A549 (cell line): ENCODE data around the gene CYB561D1. TPM values are rescaled to one million over a fixed set of nuclear protein-coding genes. Genes with fewer than 3 reads are reported as not detected.

Experiments used
- polyA plus RNA-seq, 4 experiments: library from polyadenylated mRNA; depleted of rRNA in 3 of 4; stranded (reverse); fragments of >200 nt; fragmentation: RNase III in 1 of 4; extraction: RNeasy Plus Mini Kit Qiagen cat#74134 plus additional on column Dnase treatment in 1 of 4; gene quantifications; 2 replicates in 3 of 4; 3 replicates in 1 of 4; pipeline ENCODE4 v1.2.3, GENCODE V29; 2011 to 2017

CYB561D1 gene
- polyA plus RNA-seq, 2 of the 4 experiments (the other 2 are of a cell fraction) = 4.0 to 5.2 TPM

Other genes starting within 250 kb of the CYB561D1 start
- gene CELSR2, start 244.6 kb upstream of the CYB561D1 start, polyA plus RNA-seq (2011; rRNA removed) = 2.5 and 4.9 TPM in 2 replicates
- 5.6 to 5.9 TPM (median 5.6 TPM) in 3 replicates for gene CELSR2, start 244.6 kb upstream of the CYB561D1 start, polyA plus RNA-seq (2017; fragmentation: RNase III; extraction: RNeasy Plus Mini Kit Qiagen cat#74134 plus additional on column Dnase treatment)
- gene PSRC1, start 210.9 kb upstream of the CYB561D1 start, polyA plus RNA-seq (2011; rRNA removed) = 13.7 and 15.3 TPM in 2 replicates
- gene PSRC1, start 210.9 kb upstream of the CYB561D1 start, polyA plus RNA-seq (2017; fragmentation: RNase III; extraction: RNeasy Plus Mini Kit Qiagen cat#74134 plus additional on column Dnase treatment) = 20.0 to 23.2 TPM (median 21.5 TPM) in 3 replicates
- gene MYBPHL, start 187.1 kb upstream of the CYB561D1 start, polyA plus RNA-seq (2011; rRNA removed) = not detected in 2 replicates
- gene MYBPHL, start 187.1 kb upstream of the CYB561D1 start, polyA plus RNA-seq (2017; fragmentation: RNase III; extraction: RNeasy Plus Mini Kit Qiagen cat#74134 plus additional on column Dnase treatment) = not detected in 3 replicates
- gene SORT1, start 96.2 kb upstream of the CYB561D1 start, polyA plus RNA-seq (2011; rRNA removed) = 13.8 and 14.7 TPM in 2 replicates
- gene SORT1, start 96.2 kb upstream of the CYB561D1 start, polyA plus RNA-seq (2017; fragmentation: RNase III; extraction: RNeasy Plus Mini Kit Qiagen cat#74134 plus additional on column Dnase treatment) = 5.0 to 6.7 TPM (median 6.0 TPM) in 3 replicates
- gene PSMA5, start 67.6 kb upstream of the CYB561D1 start, polyA plus RNA-seq (2011; rRNA removed) = 140 and 147 TPM in 2 replicates
- 92.7 to 99.6 TPM (median 93.7 TPM) in 3 replicates for gene PSMA5, start 67.6 kb upstream of the CYB561D1 start, polyA plus RNA-seq (2017; fragmentation: RNase III; extraction: RNeasy Plus Mini Kit Qiagen cat#74134 plus additional on column Dnase treatment)
- 0.04 and 0.08 TPM in 2 replicates for gene SYPL2, start 27.5 kb upstream of the CYB561D1 start, polyA plus RNA-seq (2011; rRNA removed)
- 0.03 to 0.05 TPM (median 0.05 TPM) in 3 replicates for gene SYPL2, start 27.5 kb upstream of the CYB561D1 start, polyA plus RNA-seq (2017; fragmentation: RNase III; extraction: RNeasy Plus Mini Kit Qiagen cat#74134 plus additional on column Dnase treatment)
- gene ATXN7L2, start 10.2 kb upstream of the CYB561D1 start, polyA plus RNA-seq (2011; rRNA removed) = 0.97 and 1.2 TPM in 2 replicates
- gene ATXN7L2, start 10.2 kb upstream of the CYB561D1 start, polyA plus RNA-seq (2017; fragmentation: RNase III; extraction: RNeasy Plus Mini Kit Qiagen cat#74134 plus additional on column Dnase treatment) = 2.0 to 2.2 TPM (median 2.1 TPM) in 3 replicates
- gene AMIGO1, start 15.6 kb downstream of the CYB561D1 start, polyA plus RNA-seq (2011; rRNA removed) = 0.43 and 0.85 TPM in 2 replicates
- gene AMIGO1, start 15.6 kb downstream of the CYB561D1 start, polyA plus RNA-seq (2017; fragmentation: RNase III; extraction: RNeasy Plus Mini Kit Qiagen cat#74134 plus additional on column Dnase treatment) = 1.1 to 1.3 TPM (median 1.2 TPM) in 3 replicates
- gene GPR61, start 45.8 kb downstream of the CYB561D1 start, polyA plus RNA-seq (2011; rRNA removed) = 0.14 TPM in 1 of 2 replicates, not detected in the other
- not detected in 3 replicates for gene GPR61, start 45.8 kb downstream of the CYB561D1 start, polyA plus RNA-seq (2017; fragmentation: RNase III; extraction: RNeasy Plus Mini Kit Qiagen cat#74134 plus additional on column Dnase treatment)
- gene GNAI3, start 54.5 kb downstream of the CYB561D1 start, polyA plus RNA-seq (2011; rRNA removed) = 6.1 and 8.7 TPM in 2 replicates
- 5.3 to 5.6 TPM (median 5.6 TPM) in 3 replicates for gene GNAI3, start 54.5 kb downstream of the CYB561D1 start, polyA plus RNA-seq (2017; fragmentation: RNase III; extraction: RNeasy Plus Mini Kit Qiagen cat#74134 plus additional on column Dnase treatment)
- 0.16 and 0.20 TPM in 2 replicates for gene GNAT2, start 125.5 kb downstream of the CYB561D1 start, polyA plus RNA-seq (2011; rRNA removed)
- 0.25 TPM in 1 of 3 replicates, not detected in the others for gene GNAT2, start 125.5 kb downstream of the CYB561D1 start, polyA plus RNA-seq (2017; fragmentation: RNase III; extraction: RNeasy Plus Mini Kit Qiagen cat#74134 plus additional on column Dnase treatment)
- 19.3 and 31.5 TPM in 2 replicates for gene AMPD2, start 125.7 kb downstream of the CYB561D1 start, polyA plus RNA-seq (2011; rRNA removed)
- 39.4 to 51.7 TPM (median 47.2 TPM) in 3 replicates for gene AMPD2, start 125.7 kb downstream of the CYB561D1 start, polyA plus RNA-seq (2017; fragmentation: RNase III; extraction: RNeasy Plus Mini Kit Qiagen cat#74134 plus additional on column Dnase treatment)
- 17.2 and 21.7 TPM in 2 replicates for gene GSTM4, start 162.0 kb downstream of the CYB561D1 start, polyA plus RNA-seq (2011; rRNA removed)
- 13.0 to 14.3 TPM (median 13.6 TPM) in 3 replicates for gene GSTM4, start 162.0 kb downstream of the CYB561D1 start, polyA plus RNA-seq (2017; fragmentation: RNase III; extraction: RNeasy Plus Mini Kit Qiagen cat#74134 plus additional on column Dnase treatment)
- gene GSTM2, start 174.0 kb downstream of the CYB561D1 start, polyA plus RNA-seq (2011; rRNA removed) = 4.8 and 6.0 TPM in 2 replicates
- gene GSTM2, start 174.0 kb downstream of the CYB561D1 start, polyA plus RNA-seq (2017; fragmentation: RNase III; extraction: RNeasy Plus Mini Kit Qiagen cat#74134 plus additional on column Dnase treatment) = 5.3 to 7.2 TPM (median 6.5 TPM) in 3 replicates
- gene GSTM1, start 193.7 kb downstream of the CYB561D1 start, polyA plus RNA-seq (2011; rRNA removed) = 0.22 TPM in 1 of 2 replicates, not detected in the other
- not detected in 3 replicates for gene GSTM1, start 193.7 kb downstream of the CYB561D1 start, polyA plus RNA-seq (2017; fragmentation: RNase III; extraction: RNeasy Plus Mini Kit Qiagen cat#74134 plus additional on column Dnase treatment)
- gene GSTM5, start 218.2 kb downstream of the CYB561D1 start, polyA plus RNA-seq (2011; rRNA removed) = not detected in 2 replicates
- gene GSTM5, start 218.2 kb downstream of the CYB561D1 start, polyA plus RNA-seq (2017; fragmentation: RNase III; extraction: RNeasy Plus Mini Kit Qiagen cat#74134 plus additional on column Dnase treatment) = not detected in 3 replicates
- 55.7 and 67.6 TPM in 2 replicates for gene GSTM3, start 246.9 kb downstream of the CYB561D1 start, polyA plus RNA-seq (2011; rRNA removed)
- gene GSTM3, start 246.9 kb downstream of the CYB561D1 start, polyA plus RNA-seq (2017; fragmentation: RNase III; extraction: RNeasy Plus Mini Kit Qiagen cat#74134 plus additional on column Dnase treatment) = 39.8 to 44.1 TPM (median 43.0 TPM) in 3 replicates